Gastroesophageal sphincter (tissue), 3 donors: Measurements from ENCODE around the gene CEP170.
"Not testable (repeated sequence)": the region's sequence is repeated elsewhere in the genome, so short reads cannot be mapped to it uniquely, and the experiment has no call there.

Experiments
- POLR2AphosphoS5 ChIP-seq: sonication (generic); formaldehyde crosslinking; IDR thresholded peaks from one replicate; pipeline ENCODE4 v1.6.1; 2017; ENCODE audit warnings: antibody characterized with exemption
- TF ChIP-seq, protein P1 (sequence below), 4 experiments: fragments of 200-600 bp in 2 of 4; fragments of 450-650 bp in 2 of 4; sonication (generic) in 1 of 4; IDR thresholded peaks; one replicate each; pipeline ENCODE4 v1.5.1; 2017 to 2019; ENCODE audit warnings: antibody characterized with exemption in 4 of 4, mild to moderate bottlenecking in 2 of 4, moderate library complexity in 2 of 4

DNA sequence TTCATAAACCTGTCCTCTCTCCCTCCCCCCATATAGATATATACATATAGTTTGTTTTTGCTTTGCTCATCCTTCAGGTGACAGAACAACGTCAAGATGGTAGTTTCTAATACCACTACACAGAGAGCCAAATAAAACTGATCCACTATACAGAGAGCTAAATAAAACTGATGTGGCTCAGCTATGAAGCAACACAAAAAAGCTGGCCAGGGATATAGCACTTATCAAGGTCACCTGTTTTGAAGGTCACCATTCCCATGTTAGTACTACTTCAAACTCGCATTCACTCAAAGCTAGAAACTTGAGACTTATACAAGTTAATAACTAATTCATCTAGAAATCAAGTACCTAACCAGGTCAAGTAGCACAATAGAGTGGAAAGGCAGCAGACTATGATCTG lies 61.8 kb downstream of the CEP170 start:
- TF ChIP-seq, protein P1, sequence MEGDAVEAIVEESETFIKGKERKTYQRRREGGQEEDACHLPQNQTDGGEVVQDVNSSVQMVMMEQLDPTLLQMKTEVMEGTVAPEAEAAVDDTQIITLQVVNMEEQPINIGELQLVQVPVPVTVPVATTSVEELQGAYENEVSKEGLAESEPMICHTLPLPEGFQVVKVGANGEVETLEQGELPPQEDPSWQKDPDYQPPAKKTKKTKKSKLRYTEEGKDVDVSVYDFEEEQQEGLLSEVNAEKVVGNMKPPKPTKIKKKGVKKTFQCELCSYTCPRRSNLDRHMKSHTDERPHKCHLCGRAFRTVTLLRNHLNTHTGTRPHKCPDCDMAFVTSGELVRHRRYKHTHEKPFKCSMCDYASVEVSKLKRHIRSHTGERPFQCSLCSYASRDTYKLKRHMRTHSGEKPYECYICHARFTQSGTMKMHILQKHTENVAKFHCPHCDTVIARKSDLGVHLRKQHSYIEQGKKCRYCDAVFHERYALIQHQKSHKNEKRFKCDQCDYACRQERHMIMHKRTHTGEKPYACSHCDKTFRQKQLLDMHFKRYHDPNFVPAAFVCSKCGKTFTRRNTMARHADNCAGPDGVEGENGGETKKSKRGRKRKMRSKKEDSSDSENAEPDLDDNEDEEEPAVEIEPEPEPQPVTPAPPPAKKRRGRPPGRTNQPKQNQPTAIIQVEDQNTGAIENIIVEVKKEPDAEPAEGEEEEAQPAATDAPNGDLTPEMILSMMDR (IDR thresholded peaks at IDR 0.05) = not testable (repeated sequence)
- TF ChIP-seq POLR2AphosphoS5 = not testable (repeated sequence)
